Sigmoid colon (tissue), 7 donors: Measurements from ENCODE around the gene C11orf21. TPM values are rescaled to one million over a fixed set of nuclear protein-coding genes. Genes with fewer than 3 reads are reported as not detected.
"Not testable (repeated sequence)": the region's sequence is repeated elsewhere in the genome, so short reads cannot be mapped to it uniquely, and the experiment has no call there.

Source experiments
- DNase-seq: peaks from one replicate; pipeline ENCODE4 v3.0.0-alpha.2; 2019
- H3K27ac ChIP-seq, 4 donors: fragments of 200-600 bp; sonication (generic); one replicate each; pipeline ENCODE4 v1.5.1; 2016 to 2019; ENCODE audit warnings: mild to moderate bottlenecking in 1 of 4
- H3K27me3 ChIP-seq, 3 donors: fragments of 200-600 bp; sonication (generic); one replicate each; pipeline ENCODE4 v1.5.1; 2019; ENCODE audit warnings: mild to moderate bottlenecking in 1 of 3
- H3K36me3 ChIP-seq, 4 donors: fragments of 200-600 bp; sonication (generic); one replicate each; pipeline ENCODE4 v1.5.1; 2016 to 2019
- H3K4me1 ChIP-seq, 4 donors: fragments of 200-600 bp; sonication (generic); one replicate each; pipeline ENCODE4 v1.5.1; 2017 to 2019
- H3K4me3 ChIP-seq, 4 donors: fragments of 200-600 bp; sonication (generic); one replicate each; pipeline ENCODE4 v1.5.1; 2017 to 2019; ENCODE audit warnings: mild to moderate bottlenecking in 2 of 4, moderate library complexity in 1 of 4
- H3K9me3 ChIP-seq, 4 donors: fragments of 200-600 bp in 3 of 4; sonication (generic) in 3 of 4; one replicate each; pipeline versions ENCODE4 v1.5.1 to v1.6.1; 2013 to 2019
- EP300 ChIP-seq, 4 donors: sonication (generic); formaldehyde crosslinking; IDR thresholded peaks; one replicate each; pipeline ENCODE4 v1.6.1; 2017; ENCODE audit warnings: antibody characterized with exemption in 4 of 4
- POLR2A ChIP-seq, 2 donors: fragments of 450-650 bp; IDR thresholded peaks; one replicate each; pipeline ENCODE4 v1.6.1; 2016; ENCODE audit warnings: antibody characterized with exemption in 2 of 2, mild to moderate bottlenecking in 2 of 2, moderate library complexity in 2 of 2
- POLR2AphosphoS5 ChIP-seq, 4 donors: sonication (generic); formaldehyde crosslinking; IDR thresholded peaks; one replicate each; pipeline ENCODE4 v1.6.1; 2017; ENCODE audit warnings: antibody characterized with exemption in 4 of 4
- WGBS, 2 donors: extraction: QIAGEN DNeasy Blood & Tissue Kit; methylation state at CpG; one replicate each; pipeline ENCODE4 v1.1.7; 2013; 5-methylcytosine and 5-hydroxymethylcytosine counted together
- intact Hi-C: fragments of 100-400 bp; cut with DNase I; formaldehyde crosslinking; loops from one replicate; pipeline ENCODE4 v1.15.1; 2023
- polyA plus RNA-seq, 3 donors: library from polyadenylated mRNA; stranded (reverse); fragments of 200-250 nt; gene quantifications; one replicate each; pipeline ENCODE4 v1.2.3, GENCODE V29; 2013
- total RNA-seq, 4 donors: library from RNA; depleted of rRNA; stranded (reverse); fragments of >200 nt; gene quantifications; one replicate each; pipeline ENCODE4 v1.1.0, GENCODE V29; 2016
- TF ChIP-seq, protein P1 (sequence below), 4 experiments: fragments of 450-650 bp in 3 of 4; fragments of 200-600 bp in 1 of 4; IDR thresholded peaks; one replicate each; pipeline ENCODE4 v1.5.1; 2016 to 2019; ENCODE audit warnings: antibody characterized with exemption in 4 of 4, mild to moderate bottlenecking in 3 of 4, moderate library complexity in 2 of 4
- donor health status: healthy with polysubstance abuse.
- donor health status: Bipolar disorder and iron deficiency.
- donor health status: healthy.

Gene C11orf21
- total and polyA plus RNA-seq, 7 donors, result 0.68 to 6.2 (median 0.71) TPM; not detected in 4

DNA sequence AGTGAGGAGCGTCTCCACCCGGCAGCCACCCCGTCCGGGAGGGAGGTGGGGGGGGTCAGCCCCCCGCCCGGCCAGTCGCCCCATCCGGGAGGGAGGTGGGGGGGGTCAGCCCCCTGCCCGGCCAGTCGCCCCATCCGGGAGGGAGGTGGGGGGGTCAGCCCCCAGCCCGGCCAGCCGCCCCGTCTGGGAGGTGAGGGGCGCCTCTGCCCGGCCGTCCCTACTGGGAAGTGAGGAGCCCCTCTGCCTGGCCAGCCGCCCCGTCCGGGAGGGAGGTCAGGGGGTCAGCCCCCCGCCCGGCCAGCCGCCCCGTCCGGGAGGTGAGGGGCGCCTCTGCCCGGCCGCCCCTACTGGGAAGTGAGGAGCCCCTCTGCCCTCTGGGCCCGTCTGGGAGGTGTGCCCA, 30.9 kb upstream of the C11orf21 start:
- intact Hi-C loops, H3K9me3 ChIP-seq, H3K27me3 ChIP-seq, DNase-seq, H3K36me3 ChIP-seq, H3K4me3 ChIP-seq, H3K27ac ChIP-seq, H3K4me1 ChIP-seq: not testable (repeated sequence)
- WGBS, 2 donors, result 94 to 96% methylated on average over 29 of the region's 29 CpGs

DNA sequence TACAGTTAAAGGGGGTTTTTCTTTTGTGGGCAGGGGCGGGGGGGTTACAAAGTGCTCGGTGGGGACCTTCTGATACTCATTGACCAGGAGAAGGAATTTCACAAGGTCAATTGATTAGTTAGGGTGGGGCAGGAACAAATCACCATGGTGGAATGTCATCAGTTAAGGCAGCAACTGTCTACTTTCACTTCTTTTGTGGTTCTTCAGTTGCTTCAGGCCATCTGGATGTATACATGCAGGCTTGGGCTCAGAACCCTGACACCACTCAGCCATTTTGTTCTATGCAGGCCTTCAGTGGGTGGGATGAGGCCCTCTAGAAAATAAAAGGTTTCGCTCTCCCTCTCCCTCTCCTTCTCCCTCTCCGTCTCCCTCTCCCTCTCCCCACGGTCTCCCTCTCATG, 29.7 kb upstream of the C11orf21 start:
- Histone ChIP-seq H3K36me3 (no peaks in the 10 kb centered on the region), H3K27ac (no peak overlapping the region), H3K9me3 (no peaks in the 10 kb centered on the region), H3K27me3 (no peaks in the 10 kb centered on the region), H3K4me3 (no peak overlapping the region), H3K4me1 (no peaks in the 10 kb centered on the region)
- 91 to 92% methylated on average over 5 of the region's 5 CpGs for WGBS, 2 donors
- TF ChIP-seq POLR2AphosphoS5 (IDR thresholded peaks at IDR 0.05) (no peak), POLR2A (IDR thresholded peaks at IDR 0.05) (no peak), EP300 (IDR thresholded peaks at IDR 0.05) (no peak)
- TF ChIP-seq, protein P1, sequence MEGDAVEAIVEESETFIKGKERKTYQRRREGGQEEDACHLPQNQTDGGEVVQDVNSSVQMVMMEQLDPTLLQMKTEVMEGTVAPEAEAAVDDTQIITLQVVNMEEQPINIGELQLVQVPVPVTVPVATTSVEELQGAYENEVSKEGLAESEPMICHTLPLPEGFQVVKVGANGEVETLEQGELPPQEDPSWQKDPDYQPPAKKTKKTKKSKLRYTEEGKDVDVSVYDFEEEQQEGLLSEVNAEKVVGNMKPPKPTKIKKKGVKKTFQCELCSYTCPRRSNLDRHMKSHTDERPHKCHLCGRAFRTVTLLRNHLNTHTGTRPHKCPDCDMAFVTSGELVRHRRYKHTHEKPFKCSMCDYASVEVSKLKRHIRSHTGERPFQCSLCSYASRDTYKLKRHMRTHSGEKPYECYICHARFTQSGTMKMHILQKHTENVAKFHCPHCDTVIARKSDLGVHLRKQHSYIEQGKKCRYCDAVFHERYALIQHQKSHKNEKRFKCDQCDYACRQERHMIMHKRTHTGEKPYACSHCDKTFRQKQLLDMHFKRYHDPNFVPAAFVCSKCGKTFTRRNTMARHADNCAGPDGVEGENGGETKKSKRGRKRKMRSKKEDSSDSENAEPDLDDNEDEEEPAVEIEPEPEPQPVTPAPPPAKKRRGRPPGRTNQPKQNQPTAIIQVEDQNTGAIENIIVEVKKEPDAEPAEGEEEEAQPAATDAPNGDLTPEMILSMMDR (IDR thresholded peaks at IDR 0.05), result no peak
- DNase-seq, result no peak
- intact Hi-C loops, result no loop called here

DNA sequence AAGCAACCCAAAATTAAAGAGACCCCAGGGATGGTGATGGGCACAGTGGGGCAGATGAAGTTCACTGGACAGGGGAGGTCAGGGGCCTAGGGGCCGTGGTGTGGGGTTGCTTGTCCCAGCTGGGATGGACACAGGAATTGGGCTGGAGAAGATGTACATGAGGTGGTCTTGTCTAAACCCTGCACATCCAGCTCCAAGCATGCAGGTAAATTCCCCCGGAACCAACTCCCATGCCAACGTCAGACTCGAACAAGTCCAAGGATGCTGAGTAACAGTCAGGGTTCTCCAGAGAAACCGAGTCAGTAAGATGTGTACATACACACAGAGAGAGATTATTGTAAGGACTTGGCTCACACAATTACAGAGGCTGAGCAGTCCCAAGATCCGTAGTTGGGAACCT, 29.0 kb upstream of the C11orf21 start:
- DNase-seq, result no peak
- 90 to 93% methylated on average over 6 of the region's 6 CpGs for WGBS, 2 donors
- H3K36me3 ChIP-seq, result no peaks in the 10 kb centered on the region
- intact Hi-C loops, result no loop called here
- TF ChIP-seq POLR2A (IDR thresholded peaks at IDR 0.05) (no peak), EP300 (IDR thresholded peaks at IDR 0.05) (no peak), POLR2AphosphoS5 (IDR thresholded peaks at IDR 0.05) (no peak)
- TF ChIP-seq, protein P1 (IDR thresholded peaks at IDR 0.05), result no peak
- H3K27me3 ChIP-seq, result no peaks in the 10 kb centered on the region
- H3K27ac ChIP-seq, result no peak overlapping the region
- H3K4me3 ChIP-seq, result no peak overlapping the region
- no peaks in the 10 kb centered on the region for H3K9me3 ChIP-seq
- H3K4me1 ChIP-seq, result peaks cover 0 to 3% (median 0%) of the 10 kb centered on the region in 4 donors

DNA sequence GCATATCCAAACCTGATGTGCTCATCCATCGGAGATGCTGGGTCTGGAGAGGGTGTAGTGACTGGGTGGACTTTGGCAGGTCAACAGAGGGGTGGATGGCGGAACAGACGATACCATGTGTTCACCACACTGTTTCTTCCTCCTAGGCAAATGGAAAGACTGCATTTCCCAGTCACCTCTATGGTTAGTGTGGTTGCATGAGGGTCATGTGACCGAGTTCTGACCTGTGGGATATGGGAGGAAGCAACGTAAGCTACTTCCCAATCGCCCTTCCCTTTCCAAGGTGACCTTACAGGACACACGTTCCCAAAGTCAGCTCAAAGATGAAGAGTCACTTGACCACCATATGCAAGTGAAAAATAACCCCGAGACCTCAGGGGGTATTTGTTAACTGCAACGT, 27.8 kb upstream of the C11orf21 start:
- Histone ChIP-seq H3K4me1 (peaks cover 0 to 5% (median 0%) of the 10 kb centered on the region in 4 donors), H3K27ac (no peak overlapping the region), H3K9me3 (no peaks in the 10 kb centered on the region), H3K36me3 (no peaks in the 10 kb centered on the region), H3K27me3 (no peaks in the 10 kb centered on the region), H3K4me3 (no peak overlapping the region)
- no peak for TF ChIP-seq EP300 (IDR thresholded peaks at IDR 0.05)
- TF ChIP-seq, protein P1 (IDR thresholded peaks at IDR 0.05), result no peak
- no peak for TF ChIP-seq POLR2A (IDR thresholded peaks at IDR 0.05)
- no peak for TF ChIP-seq POLR2AphosphoS5 (IDR thresholded peaks at IDR 0.05)
- WGBS, 2 donors, result 81 to 92% methylated on average over 9 of the region's 9 CpGs
- no peak for DNase-seq
- intact Hi-C loops, result no loop called here

DNA sequence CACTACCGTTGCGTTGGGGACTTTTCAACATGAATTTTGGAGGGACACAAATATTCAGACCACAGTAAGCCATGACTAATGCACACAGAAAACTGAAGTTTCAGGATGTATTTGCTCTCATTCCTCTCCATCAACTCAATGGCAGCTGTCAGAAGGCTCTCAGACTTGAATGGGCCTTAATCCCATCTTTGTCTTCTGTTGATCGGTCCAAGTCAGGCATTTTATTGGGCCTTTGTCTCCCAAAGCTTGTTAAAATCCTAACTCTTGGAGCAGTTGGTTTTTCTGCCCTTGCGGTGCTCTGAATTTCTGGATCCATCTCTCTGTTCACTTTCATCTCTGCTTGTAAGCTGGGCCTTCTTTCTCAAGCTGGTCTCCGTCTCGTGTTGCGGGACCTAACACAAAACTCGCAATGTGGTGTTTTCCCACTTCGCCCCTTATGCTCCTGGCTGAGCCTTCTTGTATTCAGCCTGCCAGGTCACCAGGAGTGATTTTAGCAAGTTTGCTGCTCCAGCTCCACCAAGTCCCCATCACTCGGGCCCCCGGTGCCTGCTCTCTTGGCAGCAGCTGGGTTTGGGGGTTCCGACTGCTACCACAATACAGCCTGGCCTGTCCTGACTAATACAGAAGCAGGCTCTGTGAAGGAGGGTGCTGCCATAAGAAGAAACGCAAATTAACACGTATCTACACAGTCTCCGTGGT, 27.1 kb upstream of the C11orf21 start:
- TF ChIP-seq POLR2AphosphoS5 (IDR thresholded peaks at IDR 0.05) (no peak), EP300 (IDR thresholded peaks at IDR 0.05) (no peak), POLR2A (IDR thresholded peaks at IDR 0.05) (no peak)
- TF ChIP-seq, protein P1 (IDR thresholded peaks at IDR 0.05), result no peak
- WGBS, 2 donors, result 94 to 95% methylated on average over 15 of the region's 15 CpGs
- Histone ChIP-seq H3K27me3 (no peaks in the 10 kb centered on the region), H3K9me3 (no peaks in the 10 kb centered on the region), H3K27ac (no peak overlapping the region), H3K36me3 (no peaks in the 10 kb centered on the region), H3K4me1 (peaks cover 0 to 5% (median 0%) of the 10 kb centered on the region in 4 donors), H3K4me3 (no peak overlapping the region)
- intact Hi-C loops, result no loop called here
- DNase-seq, result no peak
